Endothelial cell of umbilical vein (primary cell): ENCODE data around the gene DTX2. TPM values are rescaled to one million over a fixed set of nuclear protein-coding genes. Genes with fewer than 3 reads are reported as not detected.
A peak's percentile ranks its signal among the peaks of the same experiment; 100 is the strongest.
"Not testable (repeated sequence)": the region's sequence is repeated elsewhere in the genome, so short reads cannot be mapped to it uniquely, and the experiment has no call there.

Experiments used
- BruUV-seq: library from RNA; stranded (reverse); fragments of 400-500 nt; replicated peaks from 2 replicates; lab custom pipeline; 2021; lab: Mats Ljungman, UMichigan
- CTCF ChIA-PET: fragments of 300-600, 350-600 bp; sonication (Branson Sonifier 250); formaldehyde crosslinking; loops from one replicate; lab custom pipeline; 2021; ENCODE audit warnings: antibody characterized with exemption, inconsistent platforms; lab: Charles Lee
- POLR2A ChIA-PET: fragments of 300-600, 350-600 bp; sonication (Branson Sonifier 250); formaldehyde crosslinking; loops from one replicate; lab custom pipeline; 2021; ENCODE audit warnings: antibody characterized with exemption, inconsistent platforms; lab: Charles Lee
- DNase-seq: peaks from one replicate; pipeline ENCODE4 v3.0.0-alpha.2; 2011; ENCODE audit warnings: low read depth, low spot score
- FAIRE-seq: peaks from 2 replicates; lab custom pipeline; 2011; peaks lifted over from hg19 to GRCh38; lab: Jason Lieb, UNC
- H2AFZ ChIP-seq: 2 replicates; pipeline ENCODE4 v1.6.0; 2012; ENCODE audit warnings: low read depth, low read length, control low read depth, inconsistent platforms
- H3K27ac ChIP-seq: 2 replicates; pipeline ENCODE4 v1.5.1; 2011; ENCODE audit warnings: low read depth, mild to moderate bottlenecking, control low read depth, low read length, moderate library complexity; ENCODE audit not compliant: insufficient read depth
- H3K27me3 ChIP-seq, 2 experiments: 2 replicates each; pipeline versions ENCODE4 v1.6.0 to v1.6.1; 2011; ENCODE audit warnings: low read length in 2 of 2, mixed read lengths in 1 of 2; ENCODE audit not compliant: control insufficient read depth in 2 of 2, insufficient read depth in 2 of 2
- H3K36me3 ChIP-seq, 2 experiments: 2 replicates in 1 of 2; 3 replicates in 1 of 2; pipeline ENCODE4 v1.5.1; 2011; ENCODE audit warnings: low read length in 2 of 2, mild to moderate bottlenecking in 1 of 2, moderate library complexity in 1 of 2; ENCODE audit not compliant: control insufficient read depth in 2 of 2, insufficient read depth in 2 of 2; ENCODE audit errors: extremely low read depth in 1 of 2
- H3K4me1 ChIP-seq: 3 replicates; pipeline ENCODE4 v1.5.1; 2011; ENCODE audit warnings: mild to moderate bottlenecking, low read length; ENCODE audit not compliant: control insufficient read depth, insufficient read depth; ENCODE audit errors: extremely low read depth
- H3K4me2 ChIP-seq: 2 replicates; pipeline ENCODE4 v1.6.1; 2011; ENCODE audit warnings: low read length, control low read depth, mixed read lengths; ENCODE audit not compliant: insufficient read depth
- H3K4me3 ChIP-seq, 3 experiments: fragments of 200-600 bp in 1 of 3; sonication (generic), shearing (Covaris generic) in 1 of 3; replicated peaks in 1 of 3; 2 replicates each; pipeline ENCODE4 v1.5.1; 2011 to 2016; ENCODE audit warnings: control low read depth in 3 of 3, low read length in 3 of 3, mild to moderate bottlenecking in 2 of 3, inconsistent platforms in 1 of 3, low read depth in 1 of 3, moderate library complexity in 1 of 3; ENCODE audit not compliant: insufficient read depth in 1 of 3
- H3K79me2 ChIP-seq: 2 replicates; pipeline ENCODE4 v1.6.0; 2012; ENCODE audit warnings: low read length, inconsistent platforms; ENCODE audit not compliant: control insufficient read depth, insufficient read depth
- H3K9ac ChIP-seq: replicated peaks from 2 replicates; pipeline ENCODE3; 2011; ENCODE audit warnings: low read length, control low read depth; ENCODE audit not compliant: insufficient read depth; ENCODE audit errors: extremely low read depth
- H3K9me1 ChIP-seq: replicated peaks from 3 replicates; pipeline ENCODE4 v1.6.0; 2011; ENCODE audit warnings: mild to moderate bottlenecking, low read length; ENCODE audit not compliant: control insufficient read depth, insufficient read depth; ENCODE audit errors: extremely low read depth
- H3K9me3 ChIP-seq: replicated peaks from 2 replicates; pipeline ENCODE4 v1.5.1; 2012; ENCODE audit warnings: low read length, inconsistent platforms; ENCODE audit not compliant: control insufficient read depth, insufficient read depth
- H4K20me1 ChIP-seq: replicated peaks from 2 replicates; pipeline ENCODE3; 2011; ENCODE audit warnings: mild to moderate bottlenecking, low read length; ENCODE audit not compliant: control insufficient read depth, insufficient read depth; ENCODE audit errors: extremely low read depth
- dilution Hi-C: fragments of 300-500 bp; cut with MboI; formaldehyde crosslinking; loops from one replicate; pipeline ENCODE4 v1.15.0; 2019; ENCODE audit warnings: low sequenced_read_pairs; ENCODE audit not compliant: extremely low pct_ligation_motif_present
- intact Hi-C: fragments of 100-400 bp; cut with micrococcal nuclease; formaldehyde crosslinking; loops from one replicate; pipeline ENCODE4 v1.10.0; 2022
- polyA plus RNA-seq, 4 experiments: library from polyadenylated mRNA; depleted of rRNA in 3 of 4; stranded (reverse) in 3 of 4; unstranded in 1 of 4; fragments of >200 nt; gene quantifications; 2 replicates each; pipeline versions ENCODE4 v1.2.1 to v1.2.3, GENCODE V29; 2011 to 2012; ENCODE audit warnings: missing spikeins in 1 of 4
- total RNA-seq: library from RNA; stranded (reverse); gene quantifications from 2 replicates; pipeline ENCODE4 v1.2.3, GENCODE V29; 2021

Gene DTX2
- total and polyA plus RNA-seq, 2 donors (not counting 3 experiments of a cell fraction or from before 2014, with no cell fraction given): 8.5 to 17.1 TPM

DNA sequence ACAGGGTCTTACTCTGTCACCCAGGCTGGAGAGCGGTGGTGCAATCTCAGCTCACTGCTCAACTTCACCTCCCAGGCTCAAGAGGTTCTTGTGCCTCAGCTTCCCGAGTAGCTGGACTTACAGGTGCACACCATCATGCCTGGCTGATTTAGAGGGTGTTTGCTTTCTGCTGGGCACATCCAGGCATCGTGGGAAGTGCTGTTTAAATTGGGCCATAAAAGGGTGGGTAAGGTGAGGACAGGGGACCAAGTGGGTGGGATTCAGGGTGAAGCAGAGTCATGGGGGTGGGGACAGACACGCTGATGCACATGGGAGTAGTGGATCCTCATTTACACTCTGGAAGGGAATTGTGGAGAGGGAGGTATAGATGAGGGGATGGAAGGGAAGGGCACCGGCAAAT, 3.5 kb downstream of the DTX2 start:
- H3K9me1 ChIP-seq, H3K4me3 ChIP-seq, H4K20me1 ChIP-seq, FAIRE-seq, DNase-seq, H3K9ac ChIP-seq, BruUV-seq, H3K36me3 ChIP-seq, H3K79me2 ChIP-seq, CTCF ChIA-PET, H3K4me2 ChIP-seq, H2AFZ ChIP-seq, intact Hi-C loops, POLR2A ChIA-PET, H3K4me1 ChIP-seq, H3K9me3 ChIP-seq, H3K27me3 ChIP-seq, dilution Hi-C loops, H3K27ac ChIP-seq: not testable (repeated sequence)

DNA sequence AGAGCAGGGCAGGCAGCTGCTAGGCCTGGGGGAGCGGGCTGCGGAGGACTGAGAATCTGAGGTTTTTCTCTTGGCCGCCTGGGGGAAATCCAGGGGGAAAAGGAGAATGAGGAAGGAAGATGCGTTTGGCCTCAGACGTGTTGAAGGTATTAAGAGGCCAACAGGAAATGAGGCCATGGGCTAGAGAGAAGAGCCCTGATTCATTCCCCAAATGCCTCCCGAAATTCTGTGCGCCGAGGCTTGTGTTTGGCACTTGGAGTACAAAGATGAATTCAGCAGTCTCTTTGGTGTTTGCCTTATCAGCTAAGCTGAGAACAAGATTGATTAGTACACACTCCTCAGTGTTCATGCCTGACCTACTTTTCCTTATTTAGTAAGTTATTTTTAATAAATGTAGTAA, 4.4 kb downstream of the DTX2 start:
- H3K4me2 ChIP-seq, intact Hi-C loops, POLR2A ChIA-PET: not testable (repeated sequence)

DNA sequence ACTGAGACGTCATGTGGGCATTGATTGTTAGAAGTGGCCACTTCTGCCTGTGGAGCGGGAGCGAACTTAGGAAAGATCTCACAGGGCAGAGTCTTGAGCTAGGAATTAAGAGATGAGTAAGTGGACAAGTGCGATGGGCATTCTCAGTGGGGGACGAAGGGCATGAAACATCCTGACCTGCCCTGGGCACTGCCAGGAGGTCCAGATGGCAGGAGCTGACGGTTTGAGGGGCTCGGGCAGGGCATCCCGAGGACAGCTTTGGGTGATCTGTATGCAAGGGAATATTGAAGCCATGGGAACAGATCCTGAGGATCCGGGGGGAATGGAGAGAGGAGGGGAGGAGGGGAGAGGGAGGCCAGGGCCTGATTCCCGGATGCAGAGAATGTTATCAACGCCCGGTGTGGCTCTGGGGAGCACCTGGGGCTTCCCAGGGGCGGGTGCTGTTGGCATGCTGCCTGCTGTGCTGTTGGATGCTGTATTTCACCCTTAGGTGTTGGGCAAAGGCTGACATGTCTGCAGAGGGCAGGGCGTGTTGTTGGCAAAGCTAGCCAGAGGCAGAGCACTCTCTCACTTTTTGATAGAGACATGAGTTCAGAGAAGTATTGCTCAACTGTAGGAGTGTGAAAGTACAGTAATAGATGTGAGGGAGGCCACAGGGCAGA, 6.4 kb downstream of the DTX2 start:
- CTCF ChIA-PET, H3K27ac ChIP-seq, H3K9me1 ChIP-seq, DNase-seq, H3K4me2 ChIP-seq, POLR2A ChIA-PET, H4K20me1 ChIP-seq, H3K79me2 ChIP-seq, H3K36me3 ChIP-seq, dilution Hi-C loops, H2AFZ ChIP-seq, H3K9me3 ChIP-seq, H3K4me3 ChIP-seq, H3K27me3 ChIP-seq, BruUV-seq, H3K9ac ChIP-seq, H3K4me1 ChIP-seq, intact Hi-C loops, FAIRE-seq: not testable (repeated sequence)

More for the DNA sequence above, 4.4 kb downstream of the DTX2 start:
- H3K36me3 ChIP-seq, H4K20me1 ChIP-seq, BruUV-seq, dilution Hi-C loops, H3K27me3 ChIP-seq, CTCF ChIA-PET, H3K79me2 ChIP-seq, H2AFZ ChIP-seq, H3K4me1 ChIP-seq, H3K9me3 ChIP-seq, H3K4me3 ChIP-seq, DNase-seq, H3K9me1 ChIP-seq, H3K9ac ChIP-seq, H3K27ac ChIP-seq: not testable (repeated sequence)
- peak; percentile 8 for FAIRE-seq

DNA sequence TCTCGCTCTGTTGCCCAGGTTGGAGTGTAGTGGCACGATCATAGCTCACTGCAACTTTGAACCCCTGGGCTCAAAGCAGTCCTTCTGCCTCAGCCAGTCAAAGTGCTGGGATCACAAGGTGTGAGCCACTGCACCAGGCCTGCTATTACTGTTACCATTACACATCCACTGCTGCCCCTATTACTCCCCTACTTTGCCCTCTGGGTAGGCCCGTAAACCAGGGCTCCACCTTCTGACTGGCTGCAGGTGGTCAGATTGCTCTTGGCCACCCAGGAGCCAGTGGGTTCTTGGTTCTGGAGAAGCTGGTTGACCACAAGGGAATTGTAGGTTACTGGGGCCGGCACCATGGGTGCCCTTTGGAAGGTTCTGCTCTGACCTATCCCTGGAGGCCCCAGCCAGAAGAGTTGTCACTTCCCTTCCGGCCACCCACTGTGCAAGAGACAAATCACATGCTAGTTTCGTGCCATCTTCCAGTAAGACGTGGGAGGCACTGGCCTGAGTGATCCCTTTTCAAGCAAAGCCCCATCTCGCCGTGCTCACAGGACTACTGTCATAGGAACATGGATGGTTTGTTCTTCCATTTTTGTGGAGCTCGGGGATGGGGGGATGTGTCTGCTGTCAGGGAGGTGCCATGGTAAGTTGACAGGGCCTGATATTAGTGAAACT, 10.2 kb downstream of the DTX2 start:
- H3K36me3 ChIP-seq, dilution Hi-C loops, H2AFZ ChIP-seq, H3K27me3 ChIP-seq, CTCF ChIA-PET, H3K9ac ChIP-seq, H3K4me3 ChIP-seq, POLR2A ChIA-PET, BruUV-seq, H3K4me2 ChIP-seq, FAIRE-seq, H3K9me1 ChIP-seq, DNase-seq, H3K79me2 ChIP-seq, H4K20me1 ChIP-seq, H3K27ac ChIP-seq, H3K9me3 ChIP-seq, intact Hi-C loops, H3K4me1 ChIP-seq: not testable (repeated sequence)
